Natural killer cell treated with Interleukin-12 subunit alpha and Interleukin-12 subunit beta and Interleukin-15 and Interleukin-18, amount 100 ng/mL, for 72 hours (primary cell): ENCODE measurements around the gene TNRC18. TPM values are rescaled to one million over a fixed set of nuclear protein-coding genes. Genes with fewer than 3 reads are reported as not detected.
"Not testable (repeated sequence)": the region's sequence is repeated elsewhere in the genome, so short reads cannot be mapped to it uniquely, and the experiment has no call there.

Source experiments
- ATAC-seq, 2 donors: fragments of 150-1000 bp; cut with Tn5 transposase in 1 of 2; sonication (Bioruptor Pico), chemical (Tn5 transposase) in 1 of 2; 2 replicates each; pipeline ENCODE4 v1.10.0; 2021
- DNase-seq: peaks from one replicate; pipeline ENCODE4 v3.0.0; 2022; ENCODE audit warnings: low spot score
- H3K27ac Mint-ChIP-seq, 2 donors: 1 replicate in 1 of 2; 2 replicates in 1 of 2; pipeline ENCODE4 v1.8.0; 2022; ENCODE audit warnings: mixed read lengths in 2 of 2, mild to moderate bottlenecking in 1 of 2, moderate library complexity in 1 of 2
- H3K27me3 Mint-ChIP-seq, 2 donors: 1 replicate in 1 of 2; 2 replicates in 1 of 2; pipeline ENCODE4 v1.8.0; 2022; ENCODE audit warnings: mixed read lengths in 2 of 2
- H3K36me3 Mint-ChIP-seq: one replicate; pipeline ENCODE4 v1.8.0; 2022; ENCODE audit warnings: mixed read lengths
- H3K4me1 Mint-ChIP-seq, 2 donors: 1 replicate in 1 of 2; 2 replicates in 1 of 2; pipeline ENCODE4 v1.8.0; 2022; ENCODE audit warnings: low read depth in 2 of 2, mixed read lengths in 2 of 2, mild to moderate bottlenecking in 1 of 2
- H3K4me3 Mint-ChIP-seq: one replicate; pipeline ENCODE4 v1.8.0; 2022; ENCODE audit warnings: mixed read lengths
- H3K9me3 Mint-ChIP-seq: 2 replicates; pipeline ENCODE4 v1.8.0; 2022; ENCODE audit warnings: mixed read lengths
- total RNA-seq, 2 donors: library from RNA; stranded (reverse); gene quantifications; one replicate each; pipeline ENCODE4 v1.2.3, GENCODE V29; 2022

TNRC18 gene
- total RNA-seq, 2 donors from 2014 or later: 81.2 to 87.6 TPM

- no peak for ATAC-seq
- Mint-ChIP-seq H3K27ac (no peak overlapping the region), H3K9me3 (no peaks in the 10 kb centered on the region), H3K4me3 (no peak overlapping the region), H3K36me3 (no peaks in the 10 kb centered on the region), H3K27me3 (peaks cover 0 to 4% of the 10 kb centered on the region in 2 donors), H3K4me1 (no peaks in the 10 kb centered on the region)
- no peak for DNase-seq
Measured at GRCh38 chr7:5287802-5288201, 135.8 kb downstream of the TNRC18 start.

GRCh38 chr7:5287373-5287772, 136.3 kb downstream of the TNRC18 start:
- not testable (repeated sequence) for H3K4me3 Mint-ChIP-seq, H3K4me1 Mint-ChIP-seq, H3K27ac Mint-ChIP-seq, DNase-seq, ATAC-seq, H3K36me3 Mint-ChIP-seq, H3K27me3 Mint-ChIP-seq, H3K9me3 Mint-ChIP-seq

DNA sequence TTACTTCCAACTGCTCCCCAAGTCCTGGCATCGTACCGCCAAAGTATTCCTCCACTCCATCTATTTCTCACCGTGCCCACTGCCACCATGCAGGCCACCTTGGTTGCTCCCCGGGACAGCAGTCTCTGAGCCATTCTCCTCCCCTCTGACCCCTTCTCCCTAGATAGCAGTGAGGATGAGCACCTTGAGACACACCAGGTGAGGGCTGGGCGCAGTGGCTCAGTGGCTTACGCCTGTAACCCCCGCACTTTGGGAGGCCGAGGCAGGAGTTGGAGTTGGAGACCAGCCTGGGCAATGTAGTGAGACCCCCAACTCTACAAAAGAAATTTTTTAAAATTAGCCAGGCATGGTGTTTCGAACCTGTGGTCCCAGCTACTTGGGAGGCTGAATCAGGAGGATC, 136.7 kb downstream of the TNRC18 start:
- Mint-ChIP-seq H3K4me3 (no peak overlapping the region), H3K36me3 (no peaks in the 10 kb centered on the region), H3K27ac (no peak overlapping the region), H3K9me3 (no peaks in the 10 kb centered on the region), H3K4me1 (no peaks in the 10 kb centered on the region), H3K27me3 (peaks cover 0 to 4% of the 10 kb centered on the region in 2 donors)
- no peak for ATAC-seq
- DNase-seq: no peak

- ATAC-seq (no peak), DNase-seq (no peak)
- peaks cover 0 to 4% of the 10 kb centered on the region in 2 donors for H3K27me3 Mint-ChIP-seq
- H3K4me1 Mint-ChIP-seq: no peaks in the 10 kb centered on the region
- no peaks in the 10 kb centered on the region for H3K36me3 Mint-ChIP-seq
- no peak overlapping the region for H3K27ac Mint-ChIP-seq
- no peaks in the 10 kb centered on the region for H3K9me3 Mint-ChIP-seq
- H3K4me3 Mint-ChIP-seq: no peak overlapping the region
Measured at GRCh38 chr7:5284304-5285281, 139.0 kb downstream of the TNRC18 start.

DNA sequence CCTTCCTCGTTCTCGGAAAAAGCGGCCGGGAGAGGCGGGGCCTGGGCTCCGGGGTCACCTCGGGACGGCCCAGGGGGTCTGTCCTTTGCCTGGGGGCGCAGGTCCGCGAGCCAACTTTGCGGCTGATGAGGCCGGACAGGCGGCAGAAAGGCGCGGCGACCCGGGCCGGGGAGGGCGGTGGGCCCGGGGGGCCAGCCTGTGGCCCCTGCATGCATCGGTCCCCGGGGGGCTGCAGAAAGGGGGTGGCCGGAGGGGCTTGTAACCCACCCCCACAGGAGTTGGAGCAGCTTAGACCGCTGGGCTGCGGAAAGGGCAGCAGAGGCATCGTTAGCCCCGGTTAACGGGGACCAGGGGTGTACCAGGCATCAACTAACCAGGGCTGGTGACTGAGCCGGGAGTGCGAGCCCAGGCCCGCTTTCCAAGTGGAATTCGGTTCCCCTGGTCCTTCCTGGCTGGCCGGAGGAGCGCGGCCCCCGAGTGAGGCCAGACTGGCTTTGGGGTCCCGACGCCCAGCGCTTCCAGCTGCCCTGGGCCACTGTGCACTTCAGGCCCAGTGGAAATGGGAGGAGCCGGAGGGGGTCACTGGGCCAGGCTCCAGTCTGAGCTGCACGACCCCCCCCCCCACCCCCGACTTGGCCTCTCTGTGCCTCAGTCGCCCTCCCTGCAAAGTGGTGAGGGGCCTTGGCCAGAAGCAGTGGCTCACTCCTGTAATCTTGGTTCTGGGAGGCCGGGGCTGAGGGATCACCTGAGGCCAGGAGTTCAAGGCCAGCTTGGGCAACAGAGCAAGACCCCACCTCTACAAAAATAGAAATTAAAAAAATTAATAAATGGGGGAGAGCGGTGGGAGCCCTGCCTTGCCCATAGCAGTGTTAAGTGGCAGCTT, 140.0 kb downstream of the TNRC18 start:
- Mint-ChIP-seq H3K36me3 (no peaks in the 10 kb centered on the region), H3K4me1 (no peaks in the 10 kb centered on the region), H3K27ac (no peak overlapping the region), H3K9me3 (no peaks in the 10 kb centered on the region), H3K4me3 (no peak overlapping the region), H3K27me3 (peaks cover 0 to 4% of the 10 kb centered on the region in 2 donors)
- DNase-seq: no peak
- no peak for ATAC-seq

- H3K4me3 Mint-ChIP-seq: no peak within 1 kb of the TSS
- DNase-seq (no peak), ATAC-seq (peak; percentile 72 to 83)
- no peak within 1 kb of the TSS for H3K27ac Mint-ChIP-seq
- no peaks in the 10 kb centered on the region for H3K4me1 Mint-ChIP-seq
- no peaks in the 10 kb centered on the region for H3K36me3 Mint-ChIP-seq
- H3K27me3 Mint-ChIP-seq: peaks cover 0 to 4% of the 10 kb centered on the region in 2 donors
- H3K9me3 Mint-ChIP-seq: no peaks in the 10 kb centered on the region
Measured at GRCh38 chr7:5282543-5283316, 140.9 kb downstream of the TNRC18 start, which contains the start of gene SLC29A4. Gene SLC29A4 (plus strand): TSS chr7:5282943. CDS start chr7:5287817, 4,874 bp downstream.

- ATAC-seq, H3K27ac Mint-ChIP-seq, H3K27me3 Mint-ChIP-seq, H3K9me3 Mint-ChIP-seq, H3K4me3 Mint-ChIP-seq, H3K4me1 Mint-ChIP-seq, H3K36me3 Mint-ChIP-seq: not testable (repeated sequence)
- peak; percentile 20 for DNase-seq
Measured at GRCh38 chr7:5281598-5282500, 141.8 kb downstream of the TNRC18 start.

DNA sequence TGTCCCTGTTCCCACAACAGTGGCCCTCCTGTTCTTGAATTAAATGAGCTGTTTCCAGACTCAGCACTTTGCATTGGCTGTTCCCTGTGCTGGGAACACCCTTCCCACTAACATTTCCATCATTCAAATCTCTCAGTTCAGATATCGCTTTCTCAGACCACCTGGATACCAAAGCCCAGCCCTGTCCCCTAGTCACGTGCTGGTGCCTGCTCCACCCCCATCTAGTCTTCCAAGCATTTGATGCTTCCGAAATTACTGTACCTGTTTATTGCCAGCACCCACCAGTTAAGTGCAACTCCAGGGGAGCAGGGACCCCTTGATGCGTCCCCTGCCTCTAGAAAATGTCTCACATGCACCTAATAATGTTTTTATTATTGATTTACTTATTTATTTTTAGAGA, 143.9 kb downstream of the TNRC18 start:
- Mint-ChIP-seq H3K27ac (no peak overlapping the region), H3K27me3 (peaks cover 0 to 2% of the 10 kb centered on the region in 2 donors), H3K4me3 (no peak overlapping the region), H3K36me3 (no peaks in the 10 kb centered on the region), H3K4me1 (no peaks in the 10 kb centered on the region), H3K9me3 (no peaks in the 10 kb centered on the region)
- DNase-seq (peak; percentile 25), ATAC-seq (no peak)

GRCh38 chr7:5278766-5279165, 144.9 kb downstream of the TNRC18 start:
- H3K4me3 Mint-ChIP-seq: no peak overlapping the region
- no peak for ATAC-seq
- DNase-seq: no peak
- no peaks in the 10 kb centered on the region for H3K4me1 Mint-ChIP-seq
- no peaks in the 10 kb centered on the region for H3K27me3 Mint-ChIP-seq
- no peak overlapping the region for H3K27ac Mint-ChIP-seq
- no peaks in the 10 kb centered on the region for H3K36me3 Mint-ChIP-seq
- no peaks in the 10 kb centered on the region for H3K9me3 Mint-ChIP-seq

- Mint-ChIP-seq H3K4me1 (no peaks in the 10 kb centered on the region), H3K27ac (no peak overlapping the region), H3K36me3 (no peaks in the 10 kb centered on the region), H3K9me3 (no peaks in the 10 kb centered on the region), H3K27me3 (no peaks in the 10 kb centered on the region), H3K4me3 (no peak overlapping the region)
- DNase-seq (no peak), ATAC-seq (no peak)
Measured at GRCh38 chr7:5276611-5277010, 147.0 kb downstream of the TNRC18 start.

DNA sequence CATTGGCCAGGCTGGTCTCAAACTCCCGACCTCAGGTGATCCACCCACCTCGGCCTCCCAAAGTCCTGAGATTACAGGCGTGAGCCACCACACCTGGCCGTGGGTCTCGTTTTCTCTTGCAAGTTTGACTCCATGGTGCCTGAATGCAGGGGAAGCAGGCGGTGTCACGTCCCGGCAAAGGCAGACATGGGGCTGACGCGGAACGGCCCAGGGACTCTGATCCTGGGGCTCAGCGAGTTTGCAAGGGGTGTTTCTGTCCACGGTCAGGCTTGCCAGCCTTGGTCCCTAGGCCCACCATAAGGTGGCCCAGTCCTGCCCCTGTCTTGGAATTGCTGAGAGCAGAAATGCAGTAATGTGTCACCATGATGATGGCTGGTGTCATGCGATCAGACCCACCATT, 147.5 kb downstream of the TNRC18 start:
- not testable (repeated sequence) for H3K36me3 Mint-ChIP-seq, H3K4me3 Mint-ChIP-seq, H3K9me3 Mint-ChIP-seq, ATAC-seq, H3K27me3 Mint-ChIP-seq, H3K4me1 Mint-ChIP-seq, DNase-seq, H3K27ac Mint-ChIP-seq

DNA sequence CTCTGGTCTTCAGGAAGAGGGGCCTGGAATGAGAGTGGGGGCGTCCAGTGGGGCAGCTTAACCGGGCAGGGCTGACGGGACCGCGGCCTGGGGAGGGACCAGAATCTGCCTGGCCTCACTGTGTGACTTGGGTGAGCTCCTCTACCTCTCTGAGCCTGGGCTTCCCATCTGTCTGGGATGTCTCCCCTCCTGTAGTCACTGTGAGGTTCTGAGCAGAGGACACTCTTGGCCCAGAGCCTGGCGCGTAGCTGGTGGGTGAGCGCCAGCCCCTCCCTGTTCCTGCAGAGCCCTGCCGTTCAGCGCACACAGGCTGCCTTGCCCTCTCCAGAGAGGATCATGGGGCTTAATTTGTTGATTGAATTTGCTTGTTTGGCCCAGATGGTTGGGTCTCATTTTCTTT, 148.1 kb downstream of the TNRC18 start:
- not testable (repeated sequence) for H3K27me3 Mint-ChIP-seq, H3K36me3 Mint-ChIP-seq, H3K4me3 Mint-ChIP-seq, H3K27ac Mint-ChIP-seq, H3K4me1 Mint-ChIP-seq, H3K9me3 Mint-ChIP-seq, DNase-seq
- ATAC-seq: peak in 1 of 2 donors; percentile 41
